ENCODE data around the gene UBN2. TPM values are rescaled to one million over a fixed set of nuclear protein-coding genes. Genes with fewer than 3 reads are reported as not detected.

UBN2 gene
- total RNA-seq, 1 experiment from 2014 or later, result 14.8 TPM

DNA sequence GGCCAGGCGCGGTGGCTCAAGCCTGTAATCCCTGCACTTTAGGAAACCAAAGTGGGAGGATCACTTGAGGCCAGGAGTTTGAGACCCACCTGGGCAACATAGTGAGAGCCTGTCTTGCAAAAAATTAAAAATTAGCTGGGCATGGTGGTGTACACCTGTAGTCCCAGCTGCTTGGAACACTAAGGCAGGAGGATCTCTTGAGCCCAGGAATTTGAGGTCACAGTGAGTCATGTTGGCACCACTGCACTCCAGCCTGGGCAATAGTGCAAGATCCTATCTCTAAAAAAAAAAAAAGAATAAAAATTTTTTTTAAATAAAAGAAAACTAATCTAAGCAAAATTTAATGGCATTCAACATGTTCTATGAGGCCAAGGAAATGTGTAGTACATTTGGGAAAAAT is 44.9 kb upstream of the UBN2 start (continued):
- TF ChIP-seq EGR1 (IDR thresholded peaks at IDR 0.05; ENCODE audit: low read depth), result no peak
- TF ChIP-seq SRF (IDR thresholded peaks at IDR 0.05; ENCODE audit: low read depth), result no peak
- TF ChIP-seq ZNF274 (IDR thresholded peaks at IDR 0.05; ENCODE audit: low read depth, low read length), result no peak
- TF ChIP-seq ATF3 (IDR thresholded peaks at IDR 0.05), result no peak
- no peak for TF ChIP-seq SP1 (IDR thresholded peaks at IDR 0.05; ENCODE audit: low read depth)
- TF ChIP-seq TCF7L2 (IDR thresholded peaks at IDR 0.05; ENCODE audit: borderline replicate concordance, extremely low read depth, insufficient read depth, insufficient read length), result no peak
- TF ChIP-seq, protein P1, sequence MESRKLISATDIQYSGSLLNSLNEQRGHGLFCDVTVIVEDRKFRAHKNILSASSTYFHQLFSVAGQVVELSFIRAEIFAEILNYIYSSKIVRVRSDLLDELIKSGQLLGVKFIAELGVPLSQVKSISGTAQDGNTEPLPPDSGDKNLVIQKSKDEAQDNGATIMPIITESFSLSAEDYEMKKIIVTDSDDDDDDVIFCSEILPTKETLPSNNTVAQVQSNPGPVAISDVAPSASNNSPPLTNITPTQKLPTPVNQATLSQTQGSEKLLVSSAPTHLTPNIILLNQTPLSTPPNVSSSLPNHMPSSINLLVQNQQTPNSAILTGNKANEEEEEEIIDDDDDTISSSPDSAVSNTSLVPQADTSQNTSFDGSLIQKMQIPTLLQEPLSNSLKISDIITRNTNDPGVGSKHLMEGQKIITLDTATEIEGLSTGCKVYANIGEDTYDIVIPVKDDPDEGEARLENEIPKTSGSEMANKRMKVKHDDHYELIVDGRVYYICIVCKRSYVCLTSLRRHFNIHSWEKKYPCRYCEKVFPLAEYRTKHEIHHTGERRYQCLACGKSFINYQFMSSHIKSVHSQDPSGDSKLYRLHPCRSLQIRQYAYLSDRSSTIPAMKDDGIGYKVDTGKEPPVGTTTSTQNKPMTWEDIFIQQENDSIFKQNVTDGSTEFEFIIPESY (IDR thresholded peaks at IDR 0.05; ENCODE audit: extremely low read depth, insufficient replicate concordance, low read length), result no peak
- TF ChIP-seq CBX3 (IDR thresholded peaks at IDR 0.05; ENCODE audit: low read depth), result no peak

DNA sequence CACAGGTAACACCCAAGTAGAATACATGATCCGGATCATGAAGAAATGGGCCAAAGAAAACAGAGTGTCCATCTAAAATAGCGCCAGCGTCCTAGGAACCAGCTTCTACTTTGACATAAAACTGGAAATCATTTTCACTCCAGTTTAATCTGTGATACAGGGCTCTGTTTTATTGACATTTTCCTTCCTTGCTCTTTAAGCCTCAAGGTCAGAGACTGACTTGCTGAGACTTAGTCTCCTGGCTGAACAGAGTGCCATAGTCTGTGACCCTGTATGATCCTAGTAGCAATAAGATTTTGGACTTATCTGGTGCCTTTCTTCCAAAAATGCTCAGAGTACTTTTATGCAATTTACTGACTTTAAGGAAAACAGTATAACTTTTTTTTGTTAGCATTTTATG is 41.7 kb upstream of the UBN2 start:
- no peak overlapping the region for H3K4me3 ChIP-seq (replicated peaks in 1 of 2; ENCODE audit: low read depth in 1 of 2, low read length in 2 of 2)
- no peaks in the 10 kb centered on the region for H3K9me3 ChIP-seq (ENCODE audit: control insufficient read depth in 1 of 2, insufficient read depth in 1 of 2, low read depth in 1 of 2, low read length in 2 of 2)
- CTCF ChIA-PET, result no interaction called here
- DNase-seq (ENCODE audit: low read depth, low spot score) (no peak), ATAC-seq (no peak)
- no peak overlapping the region for H3K4me2 ChIP-seq (ENCODE audit: low read length)
- H3K4me1 ChIP-seq (ENCODE audit: control insufficient read depth in 1 of 2, insufficient read depth in 2 of 2, low read length in 2 of 2), result no peaks in the 10 kb centered on the region
- no peaks in the 10 kb centered on the region for H3K36me3 ChIP-seq (ENCODE audit: control insufficient read depth in 1 of 2, insufficient read depth in 2 of 2, low read length in 2 of 2)
- no peak overlapping the region for H3K9ac ChIP-seq (ENCODE audit: low read length)
- no peak overlapping the region for H2AFZ ChIP-seq (ENCODE audit: low read depth, low read length, poor library complexity, severe bottlenecking)
- intact Hi-C loops (cut with micrococcal nuclease), result no loop called here
- H4K20me1 ChIP-seq (ENCODE audit: insufficient read depth), result no peaks in the 10 kb centered on the region
- BruUV-seq (replicated peaks), result no TSS peak
- H3K27ac ChIP-seq (ENCODE audit: low read depth, low read length), result no peak overlapping the region
- POLR2A ChIA-PET, result no interaction called here
- RAD21 ChIA-PET (ENCODE audit: low non-redundant PET in 1 of 2, low total read pairs in 2 of 2, uncharacterized antibody in 2 of 2, unreplicated experiment in 2 of 2), result no interaction called here
- H3K79me2 ChIP-seq (ENCODE audit: insufficient read depth, low read length), result no peaks in the 10 kb centered on the region
- H3K27me3 ChIP-seq (ENCODE audit: insufficient read depth, low read length), result no peaks in the 10 kb centered on the region
- no peaks in the 10 kb centered on the region for H3K9me2 ChIP-seq (ENCODE audit: insufficient read depth)
- TF ChIP-seq TCF7L2 (IDR thresholded peaks at IDR 0.05; ENCODE audit: borderline replicate concordance, extremely low read depth, insufficient read depth, insufficient read length) (no peak), ZFX (IDR thresholded peaks at IDR 0.05) (no peak), POLR2AphosphoS5 (IDR thresholded peaks at IDR 0.05; ENCODE audit: low read depth, low read length) (no peak), MAX (IDR thresholded peaks at IDR 0.05) (no peak), SP1 (IDR thresholded peaks at IDR 0.05; ENCODE audit: low read depth) (no peak), ELF1 (IDR thresholded peaks at IDR 0.05; ENCODE audit: borderline replicate concordance, low read depth) (no peak), RAD21 (IDR thresholded peaks at IDR 0.05; ENCODE audit: low read depth) (no peak), CBX3 (IDR thresholded peaks at IDR 0.05; ENCODE audit: low read depth) (no peak)
- TF ChIP-seq, protein P1 (IDR thresholded peaks at IDR 0.05; ENCODE audit: extremely low read depth, insufficient replicate concordance, low read length), result no peak
- TF ChIP-seq, protein P2, sequence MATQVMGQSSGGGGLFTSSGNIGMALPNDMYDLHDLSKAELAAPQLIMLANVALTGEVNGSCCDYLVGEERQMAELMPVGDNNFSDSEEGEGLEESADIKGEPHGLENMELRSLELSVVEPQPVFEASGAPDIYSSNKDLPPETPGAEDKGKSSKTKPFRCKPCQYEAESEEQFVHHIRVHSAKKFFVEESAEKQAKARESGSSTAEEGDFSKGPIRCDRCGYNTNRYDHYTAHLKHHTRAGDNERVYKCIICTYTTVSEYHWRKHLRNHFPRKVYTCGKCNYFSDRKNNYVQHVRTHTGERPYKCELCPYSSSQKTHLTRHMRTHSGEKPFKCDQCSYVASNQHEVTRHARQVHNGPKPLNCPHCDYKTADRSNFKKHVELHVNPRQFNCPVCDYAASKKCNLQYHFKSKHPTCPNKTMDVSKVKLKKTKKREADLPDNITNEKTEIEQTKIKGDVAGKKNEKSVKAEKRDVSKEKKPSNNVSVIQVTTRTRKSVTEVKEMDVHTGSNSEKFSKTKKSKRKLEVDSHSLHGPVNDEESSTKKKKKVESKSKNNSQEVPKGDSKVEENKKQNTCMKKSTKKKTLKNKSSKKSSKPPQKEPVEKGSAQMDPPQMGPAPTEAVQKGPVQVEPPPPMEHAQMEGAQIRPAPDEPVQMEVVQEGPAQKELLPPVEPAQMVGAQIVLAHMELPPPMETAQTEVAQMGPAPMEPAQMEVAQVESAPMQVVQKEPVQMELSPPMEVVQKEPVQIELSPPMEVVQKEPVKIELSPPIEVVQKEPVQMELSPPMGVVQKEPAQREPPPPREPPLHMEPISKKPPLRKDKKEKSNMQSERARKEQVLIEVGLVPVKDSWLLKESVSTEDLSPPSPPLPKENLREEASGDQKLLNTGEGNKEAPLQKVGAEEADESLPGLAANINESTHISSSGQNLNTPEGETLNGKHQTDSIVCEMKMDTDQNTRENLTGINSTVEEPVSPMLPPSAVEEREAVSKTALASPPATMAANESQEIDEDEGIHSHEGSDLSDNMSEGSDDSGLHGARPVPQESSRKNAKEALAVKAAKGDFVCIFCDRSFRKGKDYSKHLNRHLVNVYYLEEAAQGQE (IDR thresholded peaks at IDR 0.05; ENCODE audit: low read depth), result no peak
